Ovary (tissue), 9 donors: ENCODE data around the gene FMNL2. TPM values are rescaled to one million over a fixed set of nuclear protein-coding genes. Genes with fewer than 3 reads are reported as not detected.

Experiments used
- DNase-seq, 5 donors: peaks; one replicate each; pipeline ENCODE4 v3.0.0-alpha.2; 2019 to 2020
- H3K27ac ChIP-seq, 2 donors: fragments of 200-600 bp; one replicate each; pipeline versions ENCODE4 v1.5.1 to v1.8.0; 2019 to 2022
- H3K27me3 ChIP-seq: fragments of 200-600 bp; one replicate; pipeline ENCODE4 v1.8.0; 2022
- H3K36me3 ChIP-seq: fragments of 200-600 bp; sonication (generic); one replicate; pipeline ENCODE4 v1.5.1; 2019
- H3K4me1 ChIP-seq: one replicate; pipeline ENCODE4 v1.8.1; 2013; ENCODE audit warnings: mild to moderate bottlenecking, moderate library complexity; ENCODE audit not compliant: insufficient read depth
- H3K4me3 ChIP-seq: fragments of 200-600 bp; sonication (generic); one replicate; pipeline ENCODE4 v1.5.1; 2017
- H3K9me3 ChIP-seq, 2 donors: fragments of 200-600 bp in 1 of 2; sonication (generic) in 1 of 2; one replicate each; pipeline versions ENCODE4 v1.5.1 to v1.8.1; 2013 to 2019; ENCODE audit warnings: mild to moderate bottlenecking in 1 of 2, moderate library complexity in 1 of 2
- CTCF ChIP-seq, 3 donors: fragments of 450-650 bp in 2 of 3; fragments of 200-600 bp in 1 of 3; IDR thresholded peaks; one replicate each; pipeline versions ENCODE4 v1.5.1 to v1.8.0; 2016 to 2022; ENCODE audit warnings: antibody characterized with exemption in 3 of 3, mild to moderate bottlenecking in 1 of 3
- EP300 ChIP-seq: sonication (generic); formaldehyde crosslinking; IDR thresholded peaks from one replicate; pipeline ENCODE4 v1.6.1; 2017; ENCODE audit warnings: antibody characterized with exemption
- POLR2A ChIP-seq: fragments of 450-650 bp; IDR thresholded peaks from one replicate; pipeline ENCODE4 v1.6.1; 2017; ENCODE audit warnings: antibody characterized with exemption, mild to moderate bottlenecking, moderate library complexity
- WGBS, 3 donors: extraction: QIAGEN DNeasy Blood & Tissue Kit in 1 of 3; methylation state at CpG; one replicate each; pipeline versions ENCODE4 v1.1.5 to v1.1.7; 2013 to 2017; 5-methylcytosine and 5-hydroxymethylcytosine counted together
- intact Hi-C, 4 donors: fragments of 100-400 bp; cut with DNase I; formaldehyde crosslinking; loops; one replicate each; pipeline versions ENCODE4 v1.11.0 to v1.15.1; 2022 to 2023
- polyA plus RNA-seq, 2 donors: library from polyadenylated mRNA; stranded (reverse); fragments of 200-250 nt in 1 of 2; fragments of 350-450 nt in 1 of 2; fragmentation: Illumina TruSeq in 1 of 2; extraction: RNeasy Lipid Tissue Mini Kit (QIAGEN cat#74804) in 1 of 2; gene quantifications; one replicate each; pipeline ENCODE4 v1.2.3, GENCODE V29; 2013 to 2014
- total RNA-seq, 7 donors: library from RNA; depleted of rRNA in 2 of 7; stranded (reverse); fragments of >200 nt in 2 of 7; fragmentation: NEBNext Ultra II Directional in 3 of 7; extraction: Animal tissue kit (Norgen Biotek cat#: 25700) in 3 of 7; gene quantifications; one replicate each; pipeline versions ENCODE4 v1.1.0 to v1.2.4, GENCODE V29; 2016 to 2023
- donor health status: DM: no; HTN: no; CAD: no; lungs with moderate emphysema.
- donor health status: DM: no; HTN: no; CAD: no.
- donor health status: Bipolar disorder and iron deficiency.
- donor health status: DM: yes; HTN: yes; CAD: no.
- donor health status: DM: no; HTN: no; CAD: no.
- donor health status: DM: yes; HTN: yes; CAD: no.

FMNL2 gene
- total and polyA plus RNA-seq, 9 donors, result 30.3 to 89.1 (median 51.3) TPM

GRCh38 chr2:152434395-152435182 lies 99.6 kb downstream of the FMNL2 start:
- no peak overlapping the region for H3K4me3 ChIP-seq
- no peak for DNase-seq
- H3K36me3 ChIP-seq, result no peaks in the 10 kb centered on the region
- no peak overlapping the region for H3K27ac ChIP-seq
- H3K27me3 ChIP-seq, result no peaks in the 10 kb centered on the region
- WGBS, 3 donors, result 96 to 100% (median 97%) methylated on average over 1 of the region's 1 CpG
- TF ChIP-seq CTCF (IDR thresholded peaks at IDR 0.05) (no peak), EP300 (no peak), POLR2A (no peak)
- intact Hi-C loops, result no loop called here
- no peaks in the 10 kb centered on the region for H3K9me3 ChIP-seq
- peaks cover 10% of the 10 kb centered on the region for H3K4me1 ChIP-seq

GRCh38 chr2:152436148-152436547 lies 101.2 kb downstream of the FMNL2 start:
- H3K9me3 ChIP-seq, result no peaks in the 10 kb centered on the region
- H3K36me3 ChIP-seq, result no peaks in the 10 kb centered on the region
- no peak overlapping the region for H3K4me3 ChIP-seq
- no peak overlapping the region for H3K27ac ChIP-seq
- TF ChIP-seq POLR2A, result no peak
- TF ChIP-seq CTCF (IDR thresholded peaks at IDR 0.05), result no peak
- no peak for TF ChIP-seq EP300
- peaks cover 10% of the 10 kb centered on the region for H3K4me1 ChIP-seq
- WGBS, 3 donors, result 88 to 100% (median 97%) methylated on average over 1 of the region's 1 CpG
- intact Hi-C loops, result no loop called here
- no peaks in the 10 kb centered on the region for H3K27me3 ChIP-seq
- no peak for DNase-seq

GRCh38 chr2:152437276-152438108 lies 102.5 kb downstream of the FMNL2 start:
- Histone ChIP-seq H3K4me3 (no peak overlapping the region), H3K9me3 (no peaks in the 10 kb centered on the region), H3K4me1 (peaks cover 13% of the 10 kb centered on the region), H3K27me3 (no peaks in the 10 kb centered on the region), H3K36me3 (no peaks in the 10 kb centered on the region), H3K27ac (no peak overlapping the region)
- WGBS, 3 donors, result 93 to 97% (median 93%) methylated on average over 5 of the region's 5 CpGs
- TF ChIP-seq CTCF (IDR thresholded peaks at IDR 0.05) (no peak), EP300 (no peak), POLR2A (no peak)
- intact Hi-C loops, result no loop called here
- no peak for DNase-seq

GRCh38 chr2:152440049-152440448 lies 105.1 kb downstream of the FMNL2 start:
- Histone ChIP-seq H3K4me3 (no peak overlapping the region), H3K4me1 (peaks cover 8% of the 10 kb centered on the region), H3K27ac (no peak overlapping the region), H3K27me3 (no peaks in the 10 kb centered on the region), H3K9me3 (no peaks in the 10 kb centered on the region), H3K36me3 (no peaks in the 10 kb centered on the region)
- no peak for DNase-seq
- 92 to 96% (median 95%) methylated on average over 4 of the region's 4 CpGs for WGBS, 3 donors
- intact Hi-C loops, result loop anchor here in 1 of 4 donors (10.0 kb wide), 1 partner anchor 65 kb away; no protein-coding TSS in a partner anchor
- TF ChIP-seq CTCF (IDR thresholded peaks at IDR 0.05) (no peak), POLR2A (no peak), EP300 (no peak)
